Activated CD4-positive, alpha-beta T cell treated with anti-CD3 and anti-CD28 coated beads for 48 hours (primary cell): ENCODE measurements around the gene COG5.

ENCODE experiments used
- DNase-seq: peaks from one replicate; pipeline ENCODE4 v3.0.0-alpha.2; 2020

COG5 gene

GRCh38 chr7:107321611-107322010, 242.1 kb downstream of the COG5 start:
- DNase-seq = no peak

GRCh38 chr7:107319724-107320228, 243.9 kb downstream of the COG5 start:
- no peak for DNase-seq

- no peak for DNase-seq
Observed at GRCh38 chr7:107318523-107319160, 245.1 kb downstream of the COG5 start.

GRCh38 chr7:107315716-107316220, 248.0 kb downstream of the COG5 start:
- no peak for DNase-seq

- no peak for DNase-seq
Observed at GRCh38 chr7:107313355-107313754, 250.4 kb downstream of the COG5 start.

- DNase-seq = no peak
Observed at GRCh38 chr7:107312418-107312817, 251.3 kb downstream of the COG5 start.

GRCh38 chr7:107309296-107309695, 254.4 kb downstream of the COG5 start:
- DNase-seq = no peak

GRCh38 chr7:107304636-107305035, 259.1 kb downstream of the COG5 start:
- no peak for DNase-seq

- no peak for DNase-seq
Observed at GRCh38 chr7:107304063-107304462, 259.7 kb downstream of the COG5 start.

GRCh38 chr7:107302250-107302847, 261.4 kb downstream of the COG5 start:
- no peak for DNase-seq

- no peak for DNase-seq
Observed at GRCh38 chr7:107294182-107294581, 269.5 kb downstream of the COG5 start.

- DNase-seq = no peak
Observed at GRCh38 chr7:107292591-107292990, 271.1 kb downstream of the COG5 start.

GRCh38 chr7:107291434-107291833, 272.3 kb downstream of the COG5 start:
- DNase-seq = no peak

- DNase-seq = no peak
Observed at GRCh38 chr7:107286751-107287621, 276.7 kb downstream of the COG5 start.

- DNase-seq = no peak
Observed at GRCh38 chr7:107284911-107285479, 278.7 kb downstream of the COG5 start.

GRCh38 chr7:107277331-107277730, 286.4 kb downstream of the COG5 start:
- DNase-seq = no peak

- DNase-seq = no peak
Observed at GRCh38 chr7:107276220-107276827, 287.4 kb downstream of the COG5 start.

GRCh38 chr7:107274506-107274905, 289.2 kb downstream of the COG5 start:
- no peak for DNase-seq

- DNase-seq = no peak
Observed at GRCh38 chr7:107269790-107270189, 293.9 kb downstream of the COG5 start.

GRCh38 chr7:107268594-107268993, 295.1 kb downstream of the COG5 start:
- no peak for DNase-seq

- no peak for DNase-seq
Observed at GRCh38 chr7:107267138-107267537, 296.6 kb downstream of the COG5 start.

GRCh38 chr7:107264723-107265122, 299.0 kb downstream of the COG5 start:
- DNase-seq = no peak

- no peak for DNase-seq
Observed at GRCh38 chr7:107262857-107263256, 300.9 kb downstream of the COG5 start.
